Spleen (tissue), 11 donors: Measurements from ENCODE around the gene NBEA. TPM values are rescaled to one million over a fixed set of nuclear protein-coding genes. Genes with fewer than 3 reads are reported as not detected.
"Not testable (repeated sequence)": the region's sequence is repeated elsewhere in the genome, so short reads cannot be mapped to it uniquely, and the experiment has no call there.

Experiments used
- DNase-seq: peaks from one replicate; pipeline ENCODE4 v3.0.0-alpha.2; 2020
- H3K27ac ChIP-seq, 8 donors: fragments of 200-600 bp; sonication (generic) in 7 of 8; 1 replicate in 4 of 8; 2 replicates in 4 of 8; pipeline versions ENCODE4 v1.5.0 to v1.8.0; 2016 to 2021; ENCODE audit warnings: inconsistent platforms in 4 of 8, mild to moderate bottlenecking in 4 of 8, moderate library complexity in 1 of 8
- H3K27me3 ChIP-seq, 7 donors: fragments of 200-600 bp; sonication (generic) in 6 of 7; replicated peaks in 1 of 7; 1 replicate in 4 of 7; 2 replicates in 3 of 7; pipeline versions ENCODE4 v1.5.0 to v1.8.0; 2016 to 2021; ENCODE audit warnings: inconsistent platforms in 3 of 7, mild to moderate bottlenecking in 1 of 7
- H3K36me3 ChIP-seq, 6 donors: fragments of 200-600 bp; sonication (generic) in 5 of 6; 1 replicate in 4 of 6; 2 replicates in 2 of 6; pipeline versions ENCODE4 v1.5.0 to v1.8.0; 2016 to 2021; ENCODE audit warnings: inconsistent platforms in 2 of 6
- H3K4me1 ChIP-seq, 6 donors: fragments of 200-600 bp; sonication (generic) in 5 of 6; 1 replicate in 3 of 6; 2 replicates in 3 of 6; pipeline versions ENCODE4 v1.5.0 to v1.8.0; 2016 to 2021; ENCODE audit warnings: inconsistent platforms in 3 of 6
- H3K4me3 ChIP-seq, 8 donors: fragments of 200-600 bp; sonication (generic) in 7 of 8; 1 replicate in 4 of 8; 2 replicates in 4 of 8; pipeline versions ENCODE4 v1.5.0 to v1.8.0; 2016 to 2021; ENCODE audit warnings: inconsistent platforms in 4 of 8, mild to moderate bottlenecking in 4 of 8, moderate library complexity in 2 of 8
- H3K9me3 ChIP-seq, 8 donors: fragments of 200-600 bp; sonication (generic) in 7 of 8; 1 replicate in 4 of 8; 2 replicates in 4 of 8; pipeline versions ENCODE4 v1.5.0 to v1.8.0; 2016 to 2021; ENCODE audit warnings: inconsistent platforms in 4 of 8
- CTCF ChIP-seq, 11 experiments: fragments of 200-600 bp in 7 of 11; fragments of 450-650 bp in 4 of 11; sonication (generic) in 4 of 11; IDR thresholded peaks in 8 of 11; conservative IDR thresholded peaks in 3 of 11; 1 replicate in 7 of 11; 2 replicates in 4 of 11; pipeline versions ENCODE4 v1.4.0 to v1.8.0; 2016 to 2021; ENCODE audit warnings: antibody characterized with exemption in 11 of 11, inconsistent platforms in 4 of 11, mild to moderate bottlenecking in 1 of 11
- POLR2A ChIP-seq, 3 donors: fragments of 450-650 bp; IDR thresholded peaks; one replicate each; pipeline ENCODE4 v1.5.1; 2017; ENCODE audit warnings: antibody characterized with exemption in 3 of 3, mild to moderate bottlenecking in 1 of 3
- POLR2AphosphoS5 ChIP-seq, 3 donors: sonication (generic); formaldehyde crosslinking; IDR thresholded peaks; one replicate each; pipeline ENCODE4 v1.5.1; 2017; ENCODE audit warnings: antibody characterized with exemption in 3 of 3
- WGBS, 5 donors: extraction: QIAGEN DNeasy Blood & Tissue Kit in 3 of 5; methylation state at CpG; one replicate each; pipeline versions ENCODE4 v1.1.5 to v1.1.7; 2013 to 2018; 5-methylcytosine and 5-hydroxymethylcytosine counted together
- intact Hi-C: fragments of 100-400 bp; cut with DNase I; formaldehyde crosslinking; loops from one replicate; pipeline ENCODE4 v1.15.0; 2023; ENCODE audit warnings: low total_unique reads
- polyA plus RNA-seq, 3 donors: library from polyadenylated mRNA; stranded (reverse); fragments of 200-250 nt; gene quantifications; one replicate each; pipeline ENCODE4 v1.2.1, GENCODE V29; 2013
- total RNA-seq, 7 donors: library from RNA; depleted of rRNA in 3 of 7; stranded (reverse); fragments of >200 nt in 3 of 7; fragmentation: NEBNext Ultra II Directional in 4 of 7; extraction: Animal tissue kit (Norgen Biotek cat#: 25700) in 4 of 7; gene quantifications; one replicate each; pipeline versions ENCODE4 v1.1.0 to v1.2.1, GENCODE V29; 2016 to 2021
- donor health status: healthy with polysubstance abuse.
- donor health status: DM: no; HTN: no; CAD: no; lungs with moderate emphysema.
- donor health status: DM: no; HTN: no; CAD: no.
- donor health status: Bipolar disorder and iron deficiency.
- donor health status: healthy.
- donor health status: DM: no; HTN: no; CAD: no.
- donor health status: DM: yes; HTN: yes; CAD: no.

The NBEA gene
- total and polyA plus RNA-seq, 10 donors = 1.8 to 27.7 (median 12.9) TPM

- 56 to 64% (median 58%) methylated on average over 3 of the region's 3 CpGs for WGBS, 5 donors
- H3K4me1 ChIP-seq = no peaks in the 10 kb centered on the region
- no peak overlapping the region for H3K27ac ChIP-seq
- DNase-seq = no peak
- intact Hi-C loops = no loop called here
- H3K27me3 ChIP-seq = no peaks in the 10 kb centered on the region
- H3K4me3 ChIP-seq = no peak overlapping the region
- no peak for TF ChIP-seq POLR2AphosphoS5 (IDR thresholded peaks at IDR 0.05)
- no peak for TF ChIP-seq POLR2A (IDR thresholded peaks at IDR 0.05)
- no peak for TF ChIP-seq CTCF (IDR thresholded peaks at IDR 0.05 in 8 of 11, conservative IDR thresholded peaks at IDR 0.05 in 3 of 11)
- no peaks in the 10 kb centered on the region for H3K36me3 ChIP-seq
- peaks cover 0 to 25% (median 20%) of the 10 kb centered on the region in 8 donors for H3K9me3 ChIP-seq
These were observed 25.9 kb downstream of the NBEA start for GRCh38 chr13:34967851-34968562.

- H3K27me3 ChIP-seq, H3K27ac ChIP-seq, H3K4me3 ChIP-seq, DNase-seq, intact Hi-C loops, H3K4me1 ChIP-seq, H3K36me3 ChIP-seq: not testable (repeated sequence)
- H3K9me3 ChIP-seq = peaks cover 0 to 32% (median 21%) of the 10 kb centered on the region in 8 donors
- WGBS, 5 donors = 85 to 93% (median 91%) methylated on average over 2 of the region's 2 CpGs
These were observed 27.5 kb downstream of the NBEA start for GRCh38 chr13:34969539-34969938.

GRCh38 chr13:34970961-34971360, 28.9 kb downstream of the NBEA start:
- Histone ChIP-seq H3K4me1 (no peaks in the 10 kb centered on the region), H3K9me3 (peaks cover 0 to 32% (median 21%) of the 10 kb centered on the region in 8 donors), H3K36me3 (peaks cover 0 to 5% (median 0%) of the 10 kb centered on the region in 6 donors), H3K27me3 (no peaks in the 10 kb centered on the region), H3K27ac (no peak overlapping the region), H3K4me3 (no peak overlapping the region)
- DNase-seq = no peak
- 0 to 95% (median 89%) methylated on average over 1 of the region's 1 CpG for WGBS, 5 donors
- intact Hi-C loops = no loop called here
- no peak for TF ChIP-seq POLR2AphosphoS5 (IDR thresholded peaks at IDR 0.05)
- TF ChIP-seq CTCF (IDR thresholded peaks at IDR 0.05 in 8 of 11, conservative IDR thresholded peaks at IDR 0.05 in 3 of 11) = no peak
- TF ChIP-seq POLR2A (IDR thresholded peaks at IDR 0.05) = no peak

GRCh38 chr13:34971473-34971872, 29.4 kb downstream of the NBEA start:
- Histone ChIP-seq H3K9me3 (peaks cover 0 to 32% (median 21%) of the 10 kb centered on the region in 8 donors), H3K4me3 (no peak overlapping the region), H3K36me3 (peaks cover 0 to 5% (median 0%) of the 10 kb centered on the region in 6 donors), H3K4me1 (no peaks in the 10 kb centered on the region), H3K27ac (no peak overlapping the region), H3K27me3 (no peaks in the 10 kb centered on the region)
- no peak for TF ChIP-seq POLR2AphosphoS5 (IDR thresholded peaks at IDR 0.05)
- TF ChIP-seq CTCF (IDR thresholded peaks at IDR 0.05 in 8 of 11, conservative IDR thresholded peaks at IDR 0.05 in 3 of 11) = no peak
- no peak for TF ChIP-seq POLR2A (IDR thresholded peaks at IDR 0.05)
- 90 to 99% (median 94%) methylated on average over 2 of the region's 2 CpGs for WGBS, 5 donors
- DNase-seq = no peak
- intact Hi-C loops = no loop called here

- 82 to 93% (median 88%) methylated on average over 5 of the region's 5 CpGs for WGBS, 5 donors
- intact Hi-C loops, H3K27ac ChIP-seq, H3K36me3 ChIP-seq, DNase-seq, H3K4me1 ChIP-seq, H3K4me3 ChIP-seq, H3K27me3 ChIP-seq: not testable (repeated sequence)
- peaks cover 1 to 50% (median 31%) of the 10 kb centered on the region in 8 donors for H3K9me3 ChIP-seq
These were observed 43.1 kb downstream of the NBEA start for GRCh38 chr13:34985199-34985598.
